Measurements from ENCODE around the gene KSR1. TPM values are rescaled to one million over a fixed set of nuclear protein-coding genes. Genes with fewer than 3 reads are reported as not detected.

The KSR1 gene
- total and polyA plus RNA-seq, 2 experiments from 2014 or later = 7.8 to 53.2 TPM

DNA sequence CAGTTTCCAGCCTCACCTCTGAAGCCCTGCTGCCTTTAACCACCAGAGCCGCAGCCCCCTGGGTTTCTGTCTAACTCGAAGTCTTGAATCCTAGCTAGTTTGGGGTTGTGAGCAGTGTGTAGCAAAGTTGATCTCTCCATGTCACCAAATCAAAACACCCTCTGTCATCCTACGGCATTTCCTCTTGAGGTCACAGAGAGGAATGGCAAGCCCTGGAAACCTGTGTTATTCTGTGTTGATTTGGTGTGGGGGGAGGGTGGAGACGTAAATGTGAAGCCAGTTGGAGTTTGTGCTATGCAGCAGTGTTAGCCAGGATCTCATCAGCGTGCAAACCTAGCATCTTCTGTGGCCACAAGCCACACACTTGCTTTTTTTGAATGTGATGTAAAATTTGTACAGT, 169.6 kb downstream of the KSR1 start (continued):
- TF ChIP-seq, protein P1, sequence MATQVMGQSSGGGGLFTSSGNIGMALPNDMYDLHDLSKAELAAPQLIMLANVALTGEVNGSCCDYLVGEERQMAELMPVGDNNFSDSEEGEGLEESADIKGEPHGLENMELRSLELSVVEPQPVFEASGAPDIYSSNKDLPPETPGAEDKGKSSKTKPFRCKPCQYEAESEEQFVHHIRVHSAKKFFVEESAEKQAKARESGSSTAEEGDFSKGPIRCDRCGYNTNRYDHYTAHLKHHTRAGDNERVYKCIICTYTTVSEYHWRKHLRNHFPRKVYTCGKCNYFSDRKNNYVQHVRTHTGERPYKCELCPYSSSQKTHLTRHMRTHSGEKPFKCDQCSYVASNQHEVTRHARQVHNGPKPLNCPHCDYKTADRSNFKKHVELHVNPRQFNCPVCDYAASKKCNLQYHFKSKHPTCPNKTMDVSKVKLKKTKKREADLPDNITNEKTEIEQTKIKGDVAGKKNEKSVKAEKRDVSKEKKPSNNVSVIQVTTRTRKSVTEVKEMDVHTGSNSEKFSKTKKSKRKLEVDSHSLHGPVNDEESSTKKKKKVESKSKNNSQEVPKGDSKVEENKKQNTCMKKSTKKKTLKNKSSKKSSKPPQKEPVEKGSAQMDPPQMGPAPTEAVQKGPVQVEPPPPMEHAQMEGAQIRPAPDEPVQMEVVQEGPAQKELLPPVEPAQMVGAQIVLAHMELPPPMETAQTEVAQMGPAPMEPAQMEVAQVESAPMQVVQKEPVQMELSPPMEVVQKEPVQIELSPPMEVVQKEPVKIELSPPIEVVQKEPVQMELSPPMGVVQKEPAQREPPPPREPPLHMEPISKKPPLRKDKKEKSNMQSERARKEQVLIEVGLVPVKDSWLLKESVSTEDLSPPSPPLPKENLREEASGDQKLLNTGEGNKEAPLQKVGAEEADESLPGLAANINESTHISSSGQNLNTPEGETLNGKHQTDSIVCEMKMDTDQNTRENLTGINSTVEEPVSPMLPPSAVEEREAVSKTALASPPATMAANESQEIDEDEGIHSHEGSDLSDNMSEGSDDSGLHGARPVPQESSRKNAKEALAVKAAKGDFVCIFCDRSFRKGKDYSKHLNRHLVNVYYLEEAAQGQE (IDR thresholded peaks at IDR 0.05; ENCODE audit: unreplicated experiment) = no peak
- no peak for TF ChIP-seq NANOG (IDR thresholded peaks at IDR 0.05; ENCODE audit: borderline replicate concordance)

DNA sequence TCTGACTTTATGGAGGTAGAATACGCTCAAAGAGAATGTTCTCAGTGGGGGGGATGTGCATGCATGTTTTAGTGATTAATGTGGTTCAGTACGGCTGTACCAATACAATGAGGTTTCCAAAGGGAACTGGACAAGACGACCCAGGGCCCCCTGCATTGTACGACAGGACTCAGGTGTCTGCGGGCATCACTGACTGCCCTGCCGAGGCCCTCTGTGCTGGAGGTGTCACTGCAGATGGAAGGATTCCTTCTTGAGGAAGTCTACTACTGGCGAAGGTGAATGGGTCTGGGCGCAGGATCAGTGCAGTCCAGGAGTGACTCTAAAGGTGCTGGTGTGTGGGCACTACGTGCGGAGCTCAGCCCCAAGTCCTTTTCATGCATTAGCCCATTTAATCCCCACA, 171.3 kb downstream of the KSR1 start:
- no peaks in the 10 kb centered on the region for H3K4me1 ChIP-seq (ENCODE audit: insufficient read depth)
- H3K36me3 Mint-ChIP-seq (ENCODE audit: low read depth) = peaks cover 13% of the 10 kb centered on the region

DNA sequence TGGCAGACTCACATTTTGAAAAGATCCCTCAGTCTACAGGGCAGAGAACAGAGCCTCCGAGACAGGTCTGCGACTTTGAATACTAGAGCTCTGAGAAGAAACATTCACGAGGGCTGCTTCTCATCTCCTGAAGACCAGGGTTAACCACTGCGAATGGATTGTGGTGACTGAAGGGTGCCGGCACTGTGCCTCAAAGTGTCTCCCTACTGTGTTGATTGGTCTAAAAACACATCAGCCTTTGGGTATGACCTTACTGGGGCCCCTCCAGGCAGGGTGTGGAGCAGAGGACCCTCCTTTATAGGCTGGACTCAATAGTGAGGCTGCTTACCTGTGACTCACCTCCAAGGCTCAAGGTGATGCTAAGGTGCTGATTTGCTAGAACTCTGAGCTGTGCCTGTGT, 172.1 kb downstream of the KSR1 start:
- H3K4me1 Mint-ChIP-seq = peaks cover 4% of the 10 kb centered on the region; the same call in 2 of the 3 replicates
- no peak overlapping the region for H3K4me3 ChIP-seq
- no peak overlapping the region for H3K4me3 Mint-ChIP-seq
- TF ChIP-seq, protein P2, sequence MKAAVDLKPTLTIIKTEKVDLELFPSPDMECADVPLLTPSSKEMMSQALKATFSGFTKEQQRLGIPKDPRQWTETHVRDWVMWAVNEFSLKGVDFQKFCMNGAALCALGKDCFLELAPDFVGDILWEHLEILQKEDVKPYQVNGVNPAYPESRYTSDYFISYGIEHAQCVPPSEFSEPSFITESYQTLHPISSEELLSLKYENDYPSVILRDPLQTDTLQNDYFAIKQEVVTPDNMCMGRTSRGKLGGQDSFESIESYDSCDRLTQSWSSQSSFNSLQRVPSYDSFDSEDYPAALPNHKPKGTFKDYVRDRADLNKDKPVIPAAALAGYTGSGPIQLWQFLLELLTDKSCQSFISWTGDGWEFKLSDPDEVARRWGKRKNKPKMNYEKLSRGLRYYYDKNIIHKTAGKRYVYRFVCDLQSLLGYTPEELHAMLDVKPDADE (IDR thresholded peaks at IDR 0.05) = no peak
- TF ChIP-seq, protein P3, sequence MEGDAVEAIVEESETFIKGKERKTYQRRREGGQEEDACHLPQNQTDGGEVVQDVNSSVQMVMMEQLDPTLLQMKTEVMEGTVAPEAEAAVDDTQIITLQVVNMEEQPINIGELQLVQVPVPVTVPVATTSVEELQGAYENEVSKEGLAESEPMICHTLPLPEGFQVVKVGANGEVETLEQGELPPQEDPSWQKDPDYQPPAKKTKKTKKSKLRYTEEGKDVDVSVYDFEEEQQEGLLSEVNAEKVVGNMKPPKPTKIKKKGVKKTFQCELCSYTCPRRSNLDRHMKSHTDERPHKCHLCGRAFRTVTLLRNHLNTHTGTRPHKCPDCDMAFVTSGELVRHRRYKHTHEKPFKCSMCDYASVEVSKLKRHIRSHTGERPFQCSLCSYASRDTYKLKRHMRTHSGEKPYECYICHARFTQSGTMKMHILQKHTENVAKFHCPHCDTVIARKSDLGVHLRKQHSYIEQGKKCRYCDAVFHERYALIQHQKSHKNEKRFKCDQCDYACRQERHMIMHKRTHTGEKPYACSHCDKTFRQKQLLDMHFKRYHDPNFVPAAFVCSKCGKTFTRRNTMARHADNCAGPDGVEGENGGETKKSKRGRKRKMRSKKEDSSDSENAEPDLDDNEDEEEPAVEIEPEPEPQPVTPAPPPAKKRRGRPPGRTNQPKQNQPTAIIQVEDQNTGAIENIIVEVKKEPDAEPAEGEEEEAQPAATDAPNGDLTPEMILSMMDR (conservative IDR thresholded peaks at IDR 0.05; ENCODE audit: low read depth in 2 of 2) = no peak
- TF ChIP-seq POLR2AphosphoS5 (IDR thresholded peaks at IDR 0.05; ENCODE audit: low read depth) (no peak), ZNF114 (CRISPR knock-in tag; IDR thresholded peaks at IDR 0.05) (no peak), STAT1 (IDR thresholded peaks at IDR 0.05; ENCODE audit: unreplicated experiment) (no peak), NANOG (IDR thresholded peaks at IDR 0.05; ENCODE audit: borderline replicate concordance) (no peak), EZH2phosphoT487 (IDR thresholded peaks at IDR 0.05; ENCODE audit: unreplicated experiment) (no peak), JUNB (IDR thresholded peaks at IDR 0.05; ENCODE audit: unreplicated experiment) (no peak)
- TF ChIP-seq, protein P1 (IDR thresholded peaks at IDR 0.05; ENCODE audit: unreplicated experiment) = no peak

More for the DNA sequence above, 171.3 kb downstream of the KSR1 start:
- no peaks in the 10 kb centered on the region for H3K79me2 ChIP-seq (replicated peaks; ENCODE audit: insufficient read depth)
- H3K4me3 ChIP-seq = no peak overlapping the region
- H3K27me3 Mint-ChIP-seq (ENCODE audit: insufficient read depth, low read depth, poor library complexity) = peaks cover 4% of the 10 kb centered on the region
- DNase-seq (ENCODE audit: low spot score) = no peak
- no peak overlapping the region for H2AFZ ChIP-seq
- H3K27me3 ChIP-seq (ENCODE audit: insufficient read depth) = no peaks in the 10 kb centered on the region
- H3K9me3 Mint-ChIP-seq = 0 out of 3 replicates have a peak, but pooled peaks cover 2% of the 10 kb centered on the region
- no peak overlapping the region for H3K4me3 Mint-ChIP-seq
- H3K36me3 ChIP-seq (ENCODE audit: insufficient read depth) = peaks cover 7% of the 10 kb centered on the region; the same call in 1 of the 2 replicates
- H3K27ac Mint-ChIP-seq = no peak overlapping the region
- peaks cover 4% of the 10 kb centered on the region; the same call in 2 of the 3 replicates for H3K4me1 Mint-ChIP-seq
- H4K20me1 ChIP-seq (replicated peaks; ENCODE audit: insufficient read depth) = no peaks in the 10 kb centered on the region
- no peak overlapping the region for H3K27ac ChIP-seq (ENCODE audit: low read depth)
- no peaks in the 10 kb centered on the region for H3K9me2 ChIP-seq (ENCODE audit: insufficient read depth)
- H3K4me2 ChIP-seq = no peak overlapping the region
- TF ChIP-seq EZH2phosphoT487 (IDR thresholded peaks at IDR 0.05; ENCODE audit: unreplicated experiment) = no peak
- no peak for TF ChIP-seq EZH2 (IDR thresholded peaks at IDR 0.05; ENCODE audit: low read depth, unreplicated experiment)
- TF ChIP-seq, protein P2 (IDR thresholded peaks at IDR 0.05) = no peak
- TF ChIP-seq NANOG (IDR thresholded peaks at IDR 0.05; ENCODE audit: borderline replicate concordance) = no peak
- no peak for ATAC-seq
- no peaks in the 10 kb centered on the region for H3F3A ChIP-seq (replicated peaks; ENCODE audit: low read depth)

More for the DNA sequence above, 172.1 kb downstream of the KSR1 start:
- H3K27ac Mint-ChIP-seq = no peak overlapping the region
- no peaks in the 10 kb centered on the region for H4K20me1 ChIP-seq (replicated peaks; ENCODE audit: insufficient read depth)
- H3K27ac ChIP-seq (ENCODE audit: low read depth) = no peak overlapping the region
- H3K4me2 ChIP-seq = no peak overlapping the region
- H3K27me3 ChIP-seq (ENCODE audit: insufficient read depth) = no peaks in the 10 kb centered on the region
- H3K9me3 Mint-ChIP-seq = 0 out of 3 replicates have a peak, but pooled peaks cover 2% of the 10 kb centered on the region
- no peaks in the 10 kb centered on the region for H3K4me1 ChIP-seq (ENCODE audit: insufficient read depth)
- H3K79me2 ChIP-seq (replicated peaks; ENCODE audit: insufficient read depth) = no peaks in the 10 kb centered on the region
- H3K9me2 ChIP-seq (ENCODE audit: insufficient read depth) = no peaks in the 10 kb centered on the region
- H3K27me3 Mint-ChIP-seq (ENCODE audit: insufficient read depth, low read depth, poor library complexity) = peaks cover 4% of the 10 kb centered on the region
- no peak overlapping the region for H2AFZ ChIP-seq
- H3K36me3 ChIP-seq (ENCODE audit: insufficient read depth) = peaks cover 2% of the 10 kb centered on the region; the same call in 1 of the 2 replicates
- no peaks in the 10 kb centered on the region for H3F3A ChIP-seq (replicated peaks; ENCODE audit: low read depth)
- ATAC-seq = no peak
- no peak for DNase-seq (ENCODE audit: low spot score)
- H3K36me3 Mint-ChIP-seq (ENCODE audit: low read depth) = peaks cover 9% of the 10 kb centered on the region
